ENCODE data around the gene MAGED1. TPM values are rescaled to one million over a fixed set of nuclear protein-coding genes. Genes with fewer than 3 reads are reported as not detected.

MAGED1 gene
- total and polyA plus RNA-seq, 2 of the 8 experiments (the other 6 are each of a cell fraction or from before 2014, with no cell fraction given) = 91.0 to 91.1 TPM

GRCh38 chrX:51876441-51876840 is 17.0 kb upstream of the MAGED1 start (continued):
- TF ChIP-seq CHD7 (IDR thresholded peaks at IDR 0.05; ENCODE audit: insufficient replicate concordance, low read length) = no peak

All from H1 (cell line).